UCSD-AML1 (cell line): ENCODE data around the gene TP53TG5.

Source experiments
- DNase-seq: peaks from one replicate; lab custom pipeline; 2025; ENCODE audit not compliant: unreplicated experiment; lab: John Stamatoyannopoulos, UW

The TP53TG5 gene

DNA sequence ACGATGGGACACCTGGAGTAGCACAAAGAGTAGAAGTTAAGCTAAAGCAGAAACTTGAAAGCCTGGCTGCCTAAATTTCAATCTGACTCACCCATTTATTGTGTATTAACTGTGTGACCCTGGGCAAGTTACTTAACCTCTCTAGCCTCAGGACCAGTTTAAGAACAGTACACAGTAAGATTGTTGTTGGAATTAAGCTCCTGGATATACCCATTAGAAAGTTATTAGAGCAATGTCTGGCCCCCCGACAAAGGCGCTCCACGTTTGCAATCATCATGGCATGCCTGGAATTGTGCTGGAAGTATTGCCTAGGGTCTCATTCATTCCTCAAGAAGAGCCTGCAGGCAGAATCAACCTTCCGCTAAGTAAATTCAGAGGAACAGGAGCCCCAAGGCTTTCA, 31.3 kb downstream of the TP53TG5 start:
- no peak for DNase-seq

DNA sequence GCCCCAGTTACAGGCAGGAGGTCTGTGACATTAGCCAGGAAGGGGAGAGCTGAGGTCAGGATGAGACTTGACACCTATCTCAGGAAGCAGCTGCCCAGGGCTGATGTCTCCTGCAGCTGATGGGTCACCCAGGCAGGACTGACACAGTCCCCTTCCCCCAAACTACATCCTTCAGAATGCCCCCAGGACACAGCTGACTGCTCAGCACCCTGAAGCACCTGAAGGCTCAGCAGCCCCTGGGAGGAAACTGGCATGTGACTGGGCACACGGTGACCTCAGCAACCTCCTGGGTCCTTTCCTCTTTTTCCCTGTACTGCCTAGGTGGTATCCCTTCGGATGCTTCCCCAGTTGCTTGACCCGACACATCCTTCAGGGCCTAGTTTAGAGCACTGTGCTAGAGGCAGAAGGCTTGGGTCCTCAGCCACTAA, 31.8 kb downstream of the TP53TG5 start:
- peak; percentile 64 for DNase-seq

DNA sequence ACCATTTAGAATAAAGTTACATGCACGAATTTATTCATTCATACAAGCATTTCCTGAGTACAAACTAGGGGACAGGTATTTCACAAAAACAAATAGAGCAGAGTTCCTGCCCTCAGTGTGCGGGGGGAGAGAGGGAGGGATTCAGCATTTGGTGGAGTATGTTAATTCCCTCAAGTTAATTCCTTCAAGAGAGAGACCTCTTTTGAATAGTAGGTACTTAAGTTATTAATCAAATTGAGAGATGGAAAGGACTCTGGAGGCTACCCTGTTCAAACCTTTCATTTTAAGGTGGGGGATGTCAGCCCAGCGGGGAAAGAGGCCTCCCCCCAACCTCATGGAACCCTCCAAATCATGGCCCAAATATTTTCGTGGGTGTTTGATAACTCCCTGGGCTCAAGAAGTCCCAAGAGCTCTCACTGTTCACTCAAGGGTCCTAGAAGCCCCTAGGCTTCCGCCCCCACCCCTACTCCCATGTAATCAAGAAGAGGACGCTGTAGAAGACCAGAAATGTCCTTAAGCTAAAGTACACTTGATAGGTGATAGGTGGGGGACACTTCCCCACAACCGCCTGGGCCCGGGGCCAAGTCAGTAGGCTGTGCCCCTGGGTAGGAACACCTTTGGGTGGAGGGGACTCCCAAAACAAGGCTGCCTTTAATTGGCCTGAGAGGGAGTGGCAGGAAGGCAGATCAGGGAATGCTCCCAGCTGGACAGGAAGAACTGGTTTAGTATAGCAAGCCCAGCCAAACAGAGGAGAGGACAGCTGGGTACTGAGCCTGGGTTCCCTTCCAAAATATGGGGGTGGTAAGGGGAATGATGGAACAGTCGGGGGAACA, 32.8 kb downstream of the TP53TG5 start:
- DNase-seq, result no peak

DNA sequence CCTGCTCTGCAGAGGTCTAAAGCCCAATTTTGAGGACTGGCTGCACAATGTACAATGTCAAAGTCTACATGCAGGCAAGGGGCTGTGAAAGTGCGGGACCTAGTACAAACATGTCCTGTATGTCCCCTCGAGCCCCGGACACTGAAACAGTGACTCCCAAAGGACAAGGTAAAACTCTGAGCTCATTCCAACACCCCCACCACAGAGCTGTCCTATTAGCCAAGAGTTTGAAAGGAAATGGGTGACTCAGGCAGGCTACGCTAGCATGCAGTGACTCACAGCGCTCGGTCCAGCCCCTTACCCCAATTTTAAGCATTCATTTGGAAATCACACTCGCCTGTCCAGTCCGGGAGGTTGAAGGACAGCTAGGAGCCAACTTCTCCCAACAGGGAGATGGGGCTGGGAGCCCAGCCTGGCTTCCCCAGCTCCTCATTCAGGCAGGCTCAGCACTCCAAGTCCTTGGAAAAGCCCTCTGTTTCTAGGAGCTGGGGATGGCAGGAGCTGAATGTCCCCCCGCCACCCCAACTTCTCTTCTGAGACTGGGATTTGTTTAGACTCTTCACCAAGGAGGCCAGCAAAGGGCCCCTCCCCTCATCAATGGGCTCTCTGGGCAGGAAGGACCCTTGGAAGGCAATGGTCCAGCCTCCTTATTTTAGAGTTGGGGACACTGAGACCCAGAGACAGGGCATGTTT, 33.8 kb downstream of the TP53TG5 start:
- peak; percentile 45 for DNase-seq

- DNase-seq, result no peak
These were observed 34.5 kb downstream of the TP53TG5 start for GRCh38 chr20:45343532-45344167.

DNA sequence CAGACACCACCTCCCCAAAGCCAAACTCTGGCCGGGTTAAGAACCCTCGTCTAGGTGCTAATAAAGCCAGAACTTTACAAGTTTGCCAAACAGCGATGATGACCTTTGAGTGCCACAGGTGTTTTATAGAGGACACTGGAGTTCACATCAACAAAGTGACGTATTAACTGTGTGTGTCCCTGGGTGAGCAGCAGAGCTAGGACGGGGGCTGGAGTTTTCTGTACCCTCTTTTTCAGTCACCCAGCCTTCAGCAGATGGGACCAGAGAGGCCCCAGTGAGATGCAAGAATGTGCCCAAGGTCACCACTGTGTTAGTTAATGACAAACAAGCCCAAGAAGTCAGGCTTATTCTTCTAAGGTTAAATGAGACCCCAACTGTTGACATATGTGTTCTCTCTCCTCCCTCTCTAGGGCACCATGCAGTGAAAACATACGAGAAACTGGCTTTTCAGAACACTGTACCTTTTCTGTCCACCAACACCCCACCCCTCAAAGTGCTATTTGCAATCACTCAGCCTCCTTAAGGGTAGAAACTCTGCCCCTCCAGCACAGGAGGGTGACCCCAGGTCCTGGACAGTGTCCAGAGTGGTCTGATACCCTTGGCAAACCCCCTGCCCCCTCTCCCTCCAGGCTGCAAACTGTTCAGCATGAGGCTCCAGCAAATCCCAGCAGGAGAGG, 35.1 kb downstream of the TP53TG5 start:
- DNase-seq, result no peak

DNA sequence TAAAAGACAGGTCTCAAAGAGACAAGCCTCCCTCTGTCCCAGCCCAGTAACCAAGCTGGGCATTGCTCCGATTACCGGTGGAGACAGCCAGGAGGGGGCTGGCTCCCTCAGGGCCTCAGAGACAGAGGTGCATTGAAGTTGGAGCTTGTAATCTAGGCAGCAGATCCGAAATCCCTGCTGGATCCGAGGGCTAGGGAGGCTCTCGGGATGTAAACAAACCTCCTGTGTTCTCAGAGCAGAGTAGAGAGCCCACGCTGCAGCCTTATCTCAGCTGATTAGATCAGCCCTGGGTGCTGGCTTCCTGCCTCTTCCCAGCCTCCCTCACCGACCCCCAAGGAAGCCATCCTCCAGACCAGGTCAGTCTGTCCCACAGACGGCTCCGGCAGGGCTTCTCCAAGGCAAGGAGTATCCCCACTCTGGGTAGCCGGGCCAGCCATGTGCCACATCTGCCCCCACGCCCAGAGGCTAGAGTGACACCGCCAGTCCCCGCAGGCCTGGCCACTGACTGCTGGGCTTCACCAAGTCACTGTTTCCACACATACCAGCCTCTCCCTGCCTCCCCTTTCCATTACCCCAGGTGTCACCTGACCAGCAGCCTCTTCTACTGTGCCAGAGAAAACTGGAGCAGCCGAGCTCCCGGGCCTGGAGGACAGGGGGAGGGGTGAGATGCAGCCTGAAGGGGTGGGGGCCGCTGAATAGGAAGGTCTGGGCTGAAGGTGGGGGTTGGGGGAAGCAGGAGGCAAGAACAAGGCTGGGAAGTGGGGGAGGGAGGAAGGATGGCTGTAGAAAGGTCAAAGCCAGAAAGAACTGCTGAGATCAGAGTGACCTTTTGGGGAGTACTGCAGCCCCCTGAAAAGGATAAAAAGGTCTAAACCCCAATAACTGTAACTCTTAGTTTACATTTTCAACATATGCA, 35.9 kb downstream of the TP53TG5 start:
- DNase-seq, result peak; percentile 53

GRCh38 chr20:45341579-45341938, 36.6 kb downstream of the TP53TG5 start:
- DNase-seq, result no peak

DNA sequence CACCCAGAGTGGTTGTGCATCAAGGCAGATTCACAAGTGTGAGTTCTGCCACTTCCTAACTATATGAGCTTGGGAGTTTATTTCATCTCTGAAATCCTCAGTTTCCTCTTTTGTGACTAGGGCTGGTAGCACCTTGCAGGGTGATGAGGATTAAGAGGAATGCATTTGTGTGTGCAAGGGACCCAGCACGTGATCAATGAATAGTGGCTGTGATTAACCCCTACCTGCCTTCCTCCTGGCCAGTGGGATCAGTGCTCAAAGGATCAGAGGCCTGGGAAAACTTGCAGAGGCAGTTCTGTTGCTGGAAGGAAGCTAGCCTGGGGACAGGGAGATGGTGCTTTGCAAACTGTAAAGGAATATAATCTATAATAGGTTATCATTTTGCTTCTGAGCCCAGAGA, 37.2 kb downstream of the TP53TG5 start:
- DNase-seq, result no peak

DNA sequence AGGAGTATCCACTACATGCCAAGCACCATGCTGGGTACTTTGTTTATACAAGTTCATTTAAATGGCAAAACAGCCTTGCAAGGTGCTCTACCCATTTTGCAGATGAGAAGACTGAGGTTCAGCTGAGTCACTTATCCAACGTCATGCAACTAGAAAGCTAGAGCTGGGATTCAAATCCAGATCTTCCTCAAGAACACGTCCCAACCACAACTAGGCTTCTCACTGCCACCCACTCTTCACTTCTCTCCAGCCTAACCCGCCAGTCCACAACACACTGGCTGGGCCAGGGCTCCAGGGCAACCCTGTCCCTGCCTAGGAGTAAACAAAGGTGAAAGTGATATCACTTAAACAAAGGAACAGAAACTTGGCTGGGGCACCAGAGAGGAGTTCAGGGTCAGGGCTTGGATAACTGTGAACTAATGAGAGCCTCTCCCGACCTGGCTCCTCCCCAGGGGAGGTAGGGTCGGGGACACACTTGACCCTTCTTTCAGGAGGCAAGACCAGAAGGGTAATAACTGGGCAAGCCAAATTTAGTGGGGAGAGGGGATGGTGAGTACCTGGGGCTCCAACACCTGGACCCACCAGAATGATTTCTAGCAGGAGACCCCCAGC, 37.8 kb downstream of the TP53TG5 start:
- DNase-seq, result no peak

DNA sequence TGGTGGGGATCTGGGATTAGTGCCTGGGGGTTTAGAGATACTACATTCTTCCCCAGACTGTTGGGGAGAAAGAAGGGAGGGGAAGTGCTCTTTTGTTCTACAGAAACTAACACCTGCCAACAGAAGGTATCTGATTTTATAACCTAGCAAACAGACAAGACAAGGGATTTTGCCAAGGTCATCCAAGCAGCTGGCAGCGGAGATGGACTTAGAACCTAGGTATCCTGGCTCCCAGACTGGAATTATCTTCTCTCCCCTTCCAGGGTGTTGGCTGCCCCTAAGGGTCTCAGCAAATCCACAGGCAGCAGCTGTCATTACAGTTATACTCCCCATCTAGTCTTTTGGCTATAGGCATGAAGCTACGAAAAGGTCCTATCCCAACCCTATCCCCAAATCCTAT, 38.3 kb downstream of the TP53TG5 start:
- DNase-seq, result no peak

- DNase-seq, result no peak
These were observed 39.0 kb downstream of the TP53TG5 start for GRCh38 chr20:45339084-45339483.

DNA sequence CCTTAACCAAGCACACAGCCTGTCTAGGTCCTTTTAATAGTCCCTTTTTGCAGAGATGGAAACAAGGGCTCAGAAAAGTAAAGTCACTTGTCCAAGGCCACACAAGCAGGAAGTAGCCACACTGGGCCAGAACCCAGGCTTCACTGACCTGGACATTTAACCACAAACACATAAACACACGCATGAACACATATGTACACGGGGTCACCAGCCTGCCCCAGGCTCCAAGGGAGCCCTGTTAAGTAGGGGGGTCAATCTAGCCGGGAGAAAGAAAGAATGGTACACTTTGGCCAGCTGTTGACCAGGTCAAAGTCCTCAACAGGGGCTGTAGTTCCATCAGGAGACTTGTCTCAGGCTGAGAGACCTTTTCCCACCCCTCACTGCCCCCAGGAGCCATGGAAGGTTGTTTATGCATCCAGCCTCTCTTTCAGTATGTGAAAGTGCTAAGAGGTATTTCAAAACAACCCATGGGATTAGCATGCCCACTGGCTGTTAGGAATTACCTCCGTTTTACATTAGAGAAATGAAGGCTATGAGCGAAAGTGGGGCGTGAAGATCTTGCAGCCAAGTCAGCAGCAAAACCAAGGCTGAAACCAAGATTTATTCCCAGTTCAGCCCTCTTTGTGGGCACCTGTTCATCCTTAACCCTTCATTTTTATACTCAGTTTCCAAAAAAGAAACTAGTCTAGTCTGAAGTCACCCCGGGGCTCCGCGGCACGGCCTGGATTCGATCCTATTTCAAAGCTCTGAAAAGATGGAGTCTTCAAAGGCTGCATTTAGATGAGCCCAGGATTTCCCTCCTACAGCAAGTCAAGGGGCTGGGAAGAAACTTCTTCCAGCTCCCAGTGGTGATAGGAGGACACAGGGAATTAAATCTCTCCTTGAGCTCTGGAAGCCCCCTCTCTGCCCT, 39.7 kb downstream of the TP53TG5 start:
- DNase-seq, result no peak

DNA sequence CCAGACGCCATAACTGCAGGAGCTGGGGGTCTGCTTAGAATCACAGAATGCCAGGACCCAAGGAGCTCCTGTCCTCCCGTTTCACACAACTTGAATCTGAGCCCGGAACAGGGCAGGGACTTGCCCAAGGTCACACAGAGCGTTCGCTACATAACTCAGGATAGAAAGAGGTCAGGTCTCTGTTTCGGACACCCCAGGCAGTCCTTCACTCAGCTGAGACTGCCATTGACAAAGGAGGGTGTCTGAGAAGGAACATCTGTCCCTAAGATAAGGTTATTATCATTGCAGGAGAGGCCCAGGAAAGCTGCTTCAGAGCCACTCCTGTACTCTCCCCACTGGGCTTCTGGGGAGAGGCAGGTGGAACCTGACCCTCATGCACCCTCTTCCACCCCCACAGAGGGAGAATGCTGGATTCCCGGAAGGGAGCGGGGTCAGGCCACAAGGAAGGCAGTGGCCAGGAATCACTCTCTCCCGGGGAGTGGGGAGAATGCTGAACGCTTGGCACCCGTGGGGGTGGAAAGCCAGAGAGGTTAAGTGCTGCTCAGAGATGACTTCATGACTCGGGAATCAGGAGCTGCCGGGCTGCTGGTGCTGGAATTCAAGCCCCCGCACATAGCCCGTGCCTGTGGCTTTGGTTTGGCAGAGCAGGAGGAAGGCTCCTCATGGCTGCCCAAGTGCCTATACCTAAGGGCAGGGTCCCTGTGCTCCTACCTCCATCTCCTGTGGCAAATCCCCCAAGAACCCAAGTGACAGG, 40.6 kb downstream of the TP53TG5 start:
- DNase-seq, result no peak

- no peak for DNase-seq
These were observed 41.4 kb downstream of the TP53TG5 start for GRCh38 chr20:45336530-45337366.

GRCh38 chr20:45330476-45330875, 47.6 kb downstream of the TP53TG5 start:
- no peak for DNase-seq
